T1000 (cell line): Measurements from ENCODE around the gene RIPOR2.

Experiments used
- DNase-seq: peaks from one replicate; lab custom pipeline; 2025; ENCODE audit warnings: mixed read lengths; lab: John Stamatoyannopoulos, UW

The RIPOR2 gene

GRCh38 chr6:24935366-24936152 is at the start of gene RIPOR2:
TSS of gene RIPOR2 (minus strand) at chr6:24935960. CDS start at chr6:24935898, 62 bp downstream.
- no peak for DNase-seq

- DNase-seq: no peak
These were observed 49.6 kb upstream of the RIPOR2 start for GRCh38 chr6:24985323-24985722.

GRCh38 chr6:24982231-24982630 is 46.5 kb upstream of the RIPOR2 start:
- no peak for DNase-seq

- DNase-seq: no peak
These were observed 45.6 kb upstream of the RIPOR2 start for GRCh38 chr6:24981386-24981760.

- no peak for DNase-seq
These were observed 45.0 kb upstream of the RIPOR2 start for GRCh38 chr6:24980507-24981385.

- DNase-seq: no peak
These were observed 43.4 kb upstream of the RIPOR2 start for GRCh38 chr6:24979176-24979575.

- no peak for DNase-seq
These were observed 38.7 kb upstream of the RIPOR2 start for GRCh38 chr6:24974182-24975171.

GRCh38 chr6:24972311-24972958 is 36.7 kb upstream of the RIPOR2 start:
- no peak for DNase-seq

GRCh38 chr6:24971067-24971466 is 35.3 kb upstream of the RIPOR2 start:
- DNase-seq: no peak

GRCh38 chr6:24969343-24969860 is 33.6 kb upstream of the RIPOR2 start:
- no peak for DNase-seq

- DNase-seq: no peak
These were observed 33.0 kb upstream of the RIPOR2 start for GRCh38 chr6:24968783-24969182.

GRCh38 chr6:24967211-24967610 is 31.5 kb upstream of the RIPOR2 start:
- DNase-seq: no peak

- DNase-seq: no peak
These were observed 30.6 kb upstream of the RIPOR2 start for GRCh38 chr6:24966381-24966780.

- DNase-seq: no peak
These were observed 28.3 kb upstream of the RIPOR2 start for GRCh38 chr6:24963887-24964570.

- DNase-seq: no peak
These were observed 27.6 kb upstream of the RIPOR2 start for GRCh38 chr6:24963339-24963738.

- no peak for DNase-seq
These were observed 26.1 kb upstream of the RIPOR2 start for GRCh38 chr6:24961852-24962251.

- DNase-seq: no peak
These were observed 25.3 kb upstream of the RIPOR2 start for GRCh38 chr6:24960991-24961475.

- no peak for DNase-seq
These were observed 23.6 kb upstream of the RIPOR2 start for GRCh38 chr6:24959319-24959718.

GRCh38 chr6:24957199-24957598 is 21.4 kb upstream of the RIPOR2 start:
- DNase-seq: no peak

GRCh38 chr6:24953726-24954125 is 18.0 kb upstream of the RIPOR2 start:
- DNase-seq: no peak
